Measurements from ENCODE around the gene GORAB.

Gene GORAB

GRCh38 chr1:170598618-170599017 is 66.7 kb downstream of the GORAB start:
- H3K9me3 ChIP-seq (ENCODE audit: low read depth, low read length): no peaks in the 10 kb centered on the region
- H3K27ac ChIP-seq: no peak overlapping the region
- no peak overlapping the region for H3K4me3 ChIP-seq
- no peak for DNase-seq (ENCODE audit: low read depth, low spot score)
- H3K9ac ChIP-seq (ENCODE audit: insufficient read length): no peak overlapping the region
- no peak for TF ChIP-seq EZH2 (IDR thresholded peaks at IDR 0.05)
- TF ChIP-seq FOXP2 (optimal IDR thresholded peaks at IDR 0.05; ENCODE audit: control extremely low read depth, extremely low read length, insufficient read depth): no peak
- TF ChIP-seq POLR2AphosphoS5 (IDR thresholded peaks at IDR 0.05; ENCODE audit: borderline replicate concordance, low read depth, low read length): no peak
- no peaks in the 10 kb centered on the region for H3K36me3 ChIP-seq (ENCODE audit: insufficient read depth, low read length)

- no peak overlapping the region for H3K9ac ChIP-seq (ENCODE audit: insufficient read length)
- no peaks in the 10 kb centered on the region for H3K36me3 ChIP-seq (ENCODE audit: insufficient read depth, low read length)
- no peak for DNase-seq (ENCODE audit: low read depth, low spot score)
- TF ChIP-seq FOXP2 (optimal IDR thresholded peaks at IDR 0.05; ENCODE audit: control extremely low read depth, extremely low read length, insufficient read depth) (no peak), EZH2 (IDR thresholded peaks at IDR 0.05) (no peak), POLR2AphosphoS5 (IDR thresholded peaks at IDR 0.05; ENCODE audit: borderline replicate concordance, low read depth, low read length) (no peak)
- H3K4me3 ChIP-seq: no peak overlapping the region
- H3K9me3 ChIP-seq (ENCODE audit: low read depth, low read length): no peaks in the 10 kb centered on the region
- no peak overlapping the region for H3K27ac ChIP-seq
These were observed 67.1 kb downstream of the GORAB start for GRCh38 chr1:170599033-170599432.

GRCh38 chr1:170601866-170602265 is 69.9 kb downstream of the GORAB start:
- no peak for TF ChIP-seq EZH2 (IDR thresholded peaks at IDR 0.05)
- no peak for TF ChIP-seq POLR2AphosphoS5 (IDR thresholded peaks at IDR 0.05; ENCODE audit: borderline replicate concordance, low read depth, low read length)
- TF ChIP-seq FOXP2 (optimal IDR thresholded peaks at IDR 0.05; ENCODE audit: control extremely low read depth, extremely low read length, insufficient read depth): no peak
- no peak for DNase-seq (ENCODE audit: low read depth, low spot score)
- no peaks in the 10 kb centered on the region for H3K9me3 ChIP-seq (ENCODE audit: low read depth, low read length)
- H3K36me3 ChIP-seq (ENCODE audit: insufficient read depth, low read length): no peaks in the 10 kb centered on the region
- H3K27ac ChIP-seq: no peak overlapping the region
- H3K9ac ChIP-seq (ENCODE audit: insufficient read length): no peak overlapping the region
- no peak overlapping the region for H3K4me3 ChIP-seq
